GM18520 (cell line): ENCODE measurements around the gene LIMS1.
"Not testable (repeated sequence)": the region's sequence is repeated elsewhere in the genome, so short reads cannot be mapped to it uniquely, and the experiment has no call there.

ENCODE experiments used
- ATAC-seq: cut with Tn5 transposase; IDR thresholded peaks from one replicate; pipeline ENCODE4 v1.9.1; 2021; ENCODE audit not compliant: unreplicated experiment

LIMS1 gene

GRCh38 chr2:108548208-108549003 lies 14.1 kb downstream of the LIMS1 start:
- ATAC-seq = no peak

GRCh38 chr2:108552566-108552965 lies 18.3 kb downstream of the LIMS1 start:
- ATAC-seq = no peak

- no peak for ATAC-seq
Observed at GRCh38 chr2:108553209-108553919, 19.1 kb downstream of the LIMS1 start.

- no peak for ATAC-seq
Observed at GRCh38 chr2:108554528-108554927, 20.3 kb downstream of the LIMS1 start.

GRCh38 chr2:108555572-108555971 lies 21.3 kb downstream of the LIMS1 start:
- no peak for ATAC-seq

- ATAC-seq = not testable (repeated sequence)
Observed at GRCh38 chr2:108556581-108556980, 22.3 kb downstream of the LIMS1 start.

- no peak for ATAC-seq
Observed at GRCh38 chr2:108560241-108560811, 26.1 kb downstream of the LIMS1 start.

GRCh38 chr2:108560895-108561530 lies 26.7 kb downstream of the LIMS1 start:
- no peak for ATAC-seq

GRCh38 chr2:108562274-108562673 lies 28.0 kb downstream of the LIMS1 start:
- ATAC-seq = no peak

- no peak for ATAC-seq
Observed at GRCh38 chr2:108564510-108564909, 30.2 kb downstream of the LIMS1 start.

- peak; percentile 77 for ATAC-seq
Observed at GRCh38 chr2:108565778-108566375, 31.6 kb downstream of the LIMS1 start.

GRCh38 chr2:108570416-108570815 lies 36.1 kb downstream of the LIMS1 start:
- ATAC-seq = no peak

- ATAC-seq = no peak
Observed at GRCh38 chr2:108571286-108571685, 37.0 kb downstream of the LIMS1 start.

- no peak for ATAC-seq
Observed at GRCh38 chr2:108573061-108573460, 38.8 kb downstream of the LIMS1 start.

- no peak for ATAC-seq
Observed at GRCh38 chr2:108574332-108574731, 40.1 kb downstream of the LIMS1 start.

GRCh38 chr2:108575132-108575966 lies 41.1 kb downstream of the LIMS1 start:
- peak; percentile 92 for ATAC-seq

GRCh38 chr2:108577099-108577498 lies 42.8 kb downstream of the LIMS1 start:
- ATAC-seq = no peak

- ATAC-seq = no peak
Observed at GRCh38 chr2:108579623-108580022, 45.4 kb downstream of the LIMS1 start.

GRCh38 chr2:108580050-108580449 lies 45.8 kb downstream of the LIMS1 start:
- ATAC-seq = no peak

GRCh38 chr2:108583903-108584520 lies 49.7 kb downstream of the LIMS1 start:
- ATAC-seq = peak; percentile 65
